Neural progenitor cell (in vitro differentiated cells): ENCODE results near the gene CNGA3. TPM values are rescaled to one million over a fixed set of nuclear protein-coding genes. Genes with fewer than 3 reads are reported as not detected.

ENCODE experiments used
- DNase-seq: peaks from one replicate; pipeline ENCODE4 v3.0.0-alpha.2; 2016; ENCODE audit warnings: low spot score
- H2AFZ ChIP-seq: fragments of 200-600 bp; sonication (generic); replicated peaks from 2 replicates; pipeline ENCODE4 v1.6.1; 2016; ENCODE audit warnings: antibody characterized with exemption
- H3F3A ChIP-seq: fragments of 200-600 bp; sonication (generic); 2 replicates; pipeline ENCODE4 v1.6.1; 2016; ENCODE audit warnings: antibody characterized with exemption, low read depth
- H3K27ac ChIP-seq: fragments of 200-600 bp; sonication (generic); 2 replicates; pipeline ENCODE4 v1.5.1; 2016; ENCODE audit warnings: mild to moderate bottlenecking
- H3K27me3 ChIP-seq: fragments of 200-600 bp; sonication (generic); 2 replicates; pipeline ENCODE4 v1.6.1; 2016; ENCODE audit warnings: mild to moderate bottlenecking, moderate library complexity
- H3K36me3 ChIP-seq: fragments of 200-600 bp; sonication (generic); 2 replicates; pipeline ENCODE4 v1.5.1; 2016
- H3K4me1 ChIP-seq: fragments of 200-600 bp; sonication (generic); 2 replicates; pipeline ENCODE4 v1.6.1; 2016; ENCODE audit warnings: mixed run types
- H3K4me2 ChIP-seq: fragments of 200-600 bp; sonication (generic); 2 replicates; pipeline ENCODE4 v1.6.1; 2016
- H3K4me3 ChIP-seq: fragments of 200-600 bp; sonication (generic); 2 replicates; pipeline ENCODE4 v1.5.1; 2016
- H3K79me2 ChIP-seq: fragments of 200-600 bp; sonication (generic); 2 replicates; pipeline ENCODE4 v1.6.1; 2016; ENCODE audit warnings: low read depth
- H3K9ac ChIP-seq: fragments of 200-600 bp; sonication (generic); 2 replicates; pipeline ENCODE4 v1.6.1; 2016
- H3K9me3 ChIP-seq: fragments of 200-600 bp; sonication (generic); 2 replicates; pipeline ENCODE4 v1.5.1; 2016; ENCODE audit warnings: low read depth
- H4K20me1 ChIP-seq: fragments of 200-600 bp; sonication (generic); 2 replicates; pipeline ENCODE4 v1.6.1; 2016; ENCODE audit warnings: low read depth
- H3K27ac Mint-ChIP-seq: 3 replicates; pipeline ENCODE4 v1.8.0; 2021; ENCODE audit warnings: mixed read lengths
- H3K27me3 Mint-ChIP-seq: 2 replicates; pipeline ENCODE4 v1.8.0; 2022; ENCODE audit warnings: low read depth, mild to moderate bottlenecking, inconsistent platforms, moderate library complexity, mixed read lengths; ENCODE audit not compliant: insufficient read depth
- H3K36me3 Mint-ChIP-seq: 3 replicates; pipeline ENCODE4 v1.8.0; 2021; ENCODE audit warnings: mixed read lengths
- H3K4me1 Mint-ChIP-seq: 3 replicates; pipeline ENCODE4 v1.8.0; 2021; ENCODE audit warnings: mixed read lengths
- H3K4me3 Mint-ChIP-seq: 3 replicates; pipeline ENCODE4 v1.8.0; 2021; ENCODE audit warnings: mild to moderate bottlenecking, moderate library complexity, mixed read lengths
- H3K9me3 Mint-ChIP-seq: 3 replicates; pipeline ENCODE4 v1.8.0; 2020; ENCODE audit warnings: mixed read lengths
- EZH2 ChIP-seq: fragments of 200-600 bp; sonication (generic); IDR thresholded peaks from 2 replicates; pipeline ENCODE4 v1.6.1; 2017; ENCODE audit warnings: antibody characterized with exemption, mild to moderate bottlenecking, moderate library complexity
- EZH2phosphoT487 ChIP-seq: fragments of 200-600 bp; sonication (generic); IDR thresholded peaks from 2 replicates; pipeline ENCODE4 v1.6.1; 2017; ENCODE audit warnings: antibody characterized with exemption
- total RNA-seq: library from RNA; depleted of rRNA; stranded (reverse); fragments of >200 nt; gene quantifications from 2 replicates; pipeline ENCODE4 v1.2.3, GENCODE V29; 2015; ENCODE audit warnings: low replicate concordance
- TF ChIP-seq, protein P1 (sequence below): fragments of 200-600 bp; sonication (generic); IDR thresholded peaks from 2 replicates; pipeline ENCODE4 v1.5.1; 2017; ENCODE audit warnings: antibody characterized with exemption, mild to moderate bottlenecking

Gene CNGA3
- total RNA-seq, 1 donor from 2014 or later, result not detected

DNA sequence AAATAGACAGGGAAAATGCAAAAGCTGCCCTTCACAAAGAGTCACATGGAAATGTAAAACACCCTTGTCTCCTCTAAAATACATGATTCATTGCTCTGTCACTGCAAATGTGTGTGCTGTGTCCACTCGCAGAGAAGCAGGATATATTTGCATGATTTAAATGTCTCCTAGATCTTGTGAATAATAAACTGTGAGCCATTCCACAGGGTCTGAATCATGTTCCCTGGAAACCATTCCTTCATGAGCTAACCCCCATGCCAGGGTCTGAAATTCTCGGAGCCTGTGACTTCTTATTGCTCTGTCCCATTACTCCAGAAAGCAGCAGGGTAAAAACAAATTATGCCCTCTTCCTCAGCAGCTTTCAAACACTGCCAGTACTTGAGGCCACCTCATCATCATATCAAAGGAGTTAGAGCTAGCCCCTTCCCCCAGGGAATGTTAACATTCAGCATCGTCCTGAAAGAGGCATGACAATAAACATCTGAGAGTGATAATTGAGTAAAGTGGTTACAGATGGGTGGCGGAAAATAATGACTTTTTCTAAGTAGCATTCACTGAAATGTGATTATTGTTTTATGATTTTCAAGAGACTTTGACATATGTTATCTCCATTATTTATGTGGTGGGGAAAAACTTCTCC is 11.7 kb upstream of the CNGA3 start:
- Histone ChIP-seq H4K20me1 (no peaks in the 10 kb centered on the region), H3K27ac (no peak overlapping the region), H3K4me2 (peak overlapping the region; percentile 65), H3K27me3 (no peaks in the 10 kb centered on the region), H3K9ac (no peak overlapping the region), H3K4me3 (no peak overlapping the region), H2AFZ (peak overlapping the region; percentile 85), H3K9me3 (peaks cover 6% of the 10 kb centered on the region), H3K36me3 (no peaks in the 10 kb centered on the region), H3K79me2 (no peaks in the 10 kb centered on the region), H3F3A (no peaks in the 10 kb centered on the region), H3K4me1 (peaks cover 18% of the 10 kb centered on the region)
- peaks cover 6% of the 10 kb centered on the region for H3K36me3 Mint-ChIP-seq
- peak overlapping the region; percentile 74 for H3K4me3 Mint-ChIP-seq
- peaks cover 12% of the 10 kb centered on the region for H3K27me3 Mint-ChIP-seq
- H3K9me3 Mint-ChIP-seq, result peaks cover 21% of the 10 kb centered on the region
- peak overlapping the region; percentile 92 for H3K27ac Mint-ChIP-seq
- TF ChIP-seq, protein P1, sequence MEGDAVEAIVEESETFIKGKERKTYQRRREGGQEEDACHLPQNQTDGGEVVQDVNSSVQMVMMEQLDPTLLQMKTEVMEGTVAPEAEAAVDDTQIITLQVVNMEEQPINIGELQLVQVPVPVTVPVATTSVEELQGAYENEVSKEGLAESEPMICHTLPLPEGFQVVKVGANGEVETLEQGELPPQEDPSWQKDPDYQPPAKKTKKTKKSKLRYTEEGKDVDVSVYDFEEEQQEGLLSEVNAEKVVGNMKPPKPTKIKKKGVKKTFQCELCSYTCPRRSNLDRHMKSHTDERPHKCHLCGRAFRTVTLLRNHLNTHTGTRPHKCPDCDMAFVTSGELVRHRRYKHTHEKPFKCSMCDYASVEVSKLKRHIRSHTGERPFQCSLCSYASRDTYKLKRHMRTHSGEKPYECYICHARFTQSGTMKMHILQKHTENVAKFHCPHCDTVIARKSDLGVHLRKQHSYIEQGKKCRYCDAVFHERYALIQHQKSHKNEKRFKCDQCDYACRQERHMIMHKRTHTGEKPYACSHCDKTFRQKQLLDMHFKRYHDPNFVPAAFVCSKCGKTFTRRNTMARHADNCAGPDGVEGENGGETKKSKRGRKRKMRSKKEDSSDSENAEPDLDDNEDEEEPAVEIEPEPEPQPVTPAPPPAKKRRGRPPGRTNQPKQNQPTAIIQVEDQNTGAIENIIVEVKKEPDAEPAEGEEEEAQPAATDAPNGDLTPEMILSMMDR, result no peak
- TF ChIP-seq EZH2phosphoT487, result no peak
- TF ChIP-seq EZH2, result no peak
- peaks cover 47% of the 10 kb centered on the region for H3K4me1 Mint-ChIP-seq
- DNase-seq, result peak; percentile 15

DNA sequence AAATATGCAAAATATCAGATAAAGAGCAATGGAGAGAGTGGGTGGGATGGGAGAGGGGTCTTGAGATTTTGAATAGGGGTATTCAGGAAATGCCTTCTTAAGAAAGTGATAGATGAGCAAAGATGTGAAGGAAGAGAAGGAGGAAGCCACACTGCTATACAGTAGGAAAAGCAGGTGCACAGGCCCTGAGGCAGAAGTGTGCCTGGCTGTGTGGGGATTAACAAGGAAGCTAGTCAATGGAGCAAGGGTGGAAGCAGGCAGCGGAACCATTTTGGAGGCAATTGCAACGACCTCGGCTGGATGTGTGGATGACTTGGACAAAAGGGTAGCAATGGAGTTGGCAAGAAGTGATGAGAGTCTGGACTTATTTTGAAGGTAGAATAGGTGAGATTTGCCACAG is 11.0 kb upstream of the CNGA3 start:
- Histone ChIP-seq H3K27ac (no peak overlapping the region), H3F3A (no peaks in the 10 kb centered on the region), H3K36me3 (no peaks in the 10 kb centered on the region), H3K9me3 (peaks cover 6% of the 10 kb centered on the region), H3K79me2 (no peaks in the 10 kb centered on the region), H3K4me3 (no peak overlapping the region), H3K9ac (no peak overlapping the region), H2AFZ (no peak overlapping the region), H3K4me1 (peaks cover 18% of the 10 kb centered on the region), H3K4me2 (no peak overlapping the region), H4K20me1 (no peaks in the 10 kb centered on the region), H3K27me3 (no peaks in the 10 kb centered on the region)
- Mint-ChIP-seq H3K36me3 (peaks cover 6% of the 10 kb centered on the region), H3K4me1 (peaks cover 47% of the 10 kb centered on the region), H3K27me3 (peaks cover 14% of the 10 kb centered on the region), H3K27ac (peak overlapping the region; percentile 92), H3K9me3 (peaks cover 17% of the 10 kb centered on the region), H3K4me3 (peak overlapping the region; percentile 3)
- TF ChIP-seq EZH2phosphoT487, result no peak
- no peak for TF ChIP-seq EZH2
- TF ChIP-seq, protein P1, result no peak
- no peak for DNase-seq

DNA sequence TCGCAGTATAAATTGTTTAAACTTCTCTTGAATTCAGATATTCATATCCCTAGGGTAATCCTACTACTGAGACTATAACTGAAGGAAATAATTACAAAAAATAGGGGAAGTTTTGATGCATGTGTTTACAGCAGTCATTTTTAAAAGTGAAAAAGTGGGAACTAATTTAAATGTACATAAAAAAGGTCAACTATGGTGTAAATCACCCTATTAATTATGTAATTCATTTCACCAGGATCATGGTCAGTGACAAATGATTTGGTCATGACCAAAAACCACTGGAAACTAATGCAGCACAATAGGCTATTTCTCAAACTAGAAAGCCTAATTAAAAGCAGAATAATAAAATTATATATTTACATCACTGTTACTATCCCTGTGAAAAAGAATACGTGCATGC is 5.0 kb upstream of the CNGA3 start:
- H2AFZ ChIP-seq, result no peak overlapping the region
- peaks cover 37% of the 10 kb centered on the region for H3K27me3 ChIP-seq
- H4K20me1 ChIP-seq, result peaks cover 11% of the 10 kb centered on the region
- no peaks in the 10 kb centered on the region for H3K79me2 ChIP-seq
- no peak overlapping the region for H3K4me3 ChIP-seq
- H3K27ac Mint-ChIP-seq, result no peak overlapping the region
- H3K36me3 ChIP-seq, result no peaks in the 10 kb centered on the region
- no peaks in the 10 kb centered on the region for H3F3A ChIP-seq
- no peak overlapping the region for H3K9ac ChIP-seq
- peaks cover 6% of the 10 kb centered on the region for H3K9me3 ChIP-seq
- peaks cover 6% of the 10 kb centered on the region for H3K4me1 Mint-ChIP-seq
- H3K27me3 Mint-ChIP-seq, result peaks cover 19% of the 10 kb centered on the region
- no peak for TF ChIP-seq EZH2
- TF ChIP-seq, protein P1, result no peak
- TF ChIP-seq EZH2phosphoT487, result no peak
- no peak overlapping the region for H3K27ac ChIP-seq
- H3K9me3 Mint-ChIP-seq, result peaks cover 11% of the 10 kb centered on the region
- H3K4me2 ChIP-seq, result no peak overlapping the region
- no peak overlapping the region for H3K4me3 Mint-ChIP-seq
- peaks cover 3% of the 10 kb centered on the region for H3K4me1 ChIP-seq
- peaks cover 6% of the 10 kb centered on the region for H3K36me3 Mint-ChIP-seq
- DNase-seq, result no peak
